NCI-H345 (cell line): ENCODE results near the gene WDR47.
"Not testable (repeated sequence)": the region's sequence is repeated elsewhere in the genome, so short reads cannot be mapped to it uniquely, and the experiment has no call there.

Experiments used
- DNase-seq: peaks from one replicate; lab custom pipeline; 2025; lab: John Stamatoyannopoulos, UW

Gene WDR47

GRCh38 chr1:109052145-109052544, 10.2 kb upstream of the WDR47 start:
- not testable (repeated sequence) for DNase-seq

GRCh38 chr1:109050228-109050995, 8.5 kb upstream of the WDR47 start:
- DNase-seq: no peak

GRCh38 chr1:109048335-109048734, 6.4 kb upstream of the WDR47 start:
- no peak for DNase-seq

GRCh38 chr1:109047339-109047738, 5.4 kb upstream of the WDR47 start:
- no peak for DNase-seq

GRCh38 chr1:109046671-109047070, 4.8 kb upstream of the WDR47 start:
- DNase-seq: no peak

- DNase-seq: no peak
Observed at GRCh38 chr1:109045595-109045994, 3.7 kb upstream of the WDR47 start.

- peak; percentile 28 for DNase-seq
Observed at GRCh38 chr1:109040989-109041620, 797 bp downstream of the WDR47 start.

- no peak for DNase-seq
Observed at GRCh38 chr1:109040627-109040988, 1.3 kb downstream of the WDR47 start.

- DNase-seq: no peak
Observed at GRCh38 chr1:109034382-109034781, 7.5 kb downstream of the WDR47 start.

GRCh38 chr1:109029493-109029892, 12.4 kb downstream of the WDR47 start:
- DNase-seq: not testable (repeated sequence)

- DNase-seq: no peak
Observed at GRCh38 chr1:109027841-109028240, 14.1 kb downstream of the WDR47 start.

GRCh38 chr1:109025694-109026093, 16.2 kb downstream of the WDR47 start:
- DNase-seq: no peak

GRCh38 chr1:109024646-109025045, 17.3 kb downstream of the WDR47 start:
- DNase-seq: no peak

- no peak for DNase-seq
Observed at GRCh38 chr1:109020693-109021257, 21.1 kb downstream of the WDR47 start.

- not testable (repeated sequence) for DNase-seq
Observed at GRCh38 chr1:109017719-109018118, 24.2 kb downstream of the WDR47 start.

GRCh38 chr1:109017134-109017533, 24.8 kb downstream of the WDR47 start:
- no peak for DNase-seq

GRCh38 chr1:109011335-109011734, 30.6 kb downstream of the WDR47 start:
- no peak for DNase-seq

GRCh38 chr1:108996622-108997021, 45.3 kb downstream of the WDR47 start:
- DNase-seq: not testable (repeated sequence)

- DNase-seq: no peak
Observed at GRCh38 chr1:108983114-108983513, 58.8 kb downstream of the WDR47 start.

- no peak for DNase-seq
Observed at GRCh38 chr1:108976658-108977057, 65.2 kb downstream of the WDR47 start.

- DNase-seq: no peak
Observed at GRCh38 chr1:108972951-108973350, 69.0 kb downstream of the WDR47 start.

- DNase-seq: no peak
Observed at GRCh38 chr1:108969346-108969745, 72.6 kb downstream of the WDR47 start.

GRCh38 chr1:108963052-108963686, 78.7 kb downstream of the WDR47 start, which contains the start of gene CLCC1:
TSS of gene CLCC1 (minus strand) at chr1:108963484. CDS start at chr1:108950437, 13,047 bp downstream.
- DNase-seq: peak; percentile 93
